Measurements from ENCODE around the gene OR1F1.
"Not testable (repeated sequence)": the region's sequence is repeated elsewhere in the genome, so short reads cannot be mapped to it uniquely, and the experiment has no call there.

OR1F1 gene

DNA sequence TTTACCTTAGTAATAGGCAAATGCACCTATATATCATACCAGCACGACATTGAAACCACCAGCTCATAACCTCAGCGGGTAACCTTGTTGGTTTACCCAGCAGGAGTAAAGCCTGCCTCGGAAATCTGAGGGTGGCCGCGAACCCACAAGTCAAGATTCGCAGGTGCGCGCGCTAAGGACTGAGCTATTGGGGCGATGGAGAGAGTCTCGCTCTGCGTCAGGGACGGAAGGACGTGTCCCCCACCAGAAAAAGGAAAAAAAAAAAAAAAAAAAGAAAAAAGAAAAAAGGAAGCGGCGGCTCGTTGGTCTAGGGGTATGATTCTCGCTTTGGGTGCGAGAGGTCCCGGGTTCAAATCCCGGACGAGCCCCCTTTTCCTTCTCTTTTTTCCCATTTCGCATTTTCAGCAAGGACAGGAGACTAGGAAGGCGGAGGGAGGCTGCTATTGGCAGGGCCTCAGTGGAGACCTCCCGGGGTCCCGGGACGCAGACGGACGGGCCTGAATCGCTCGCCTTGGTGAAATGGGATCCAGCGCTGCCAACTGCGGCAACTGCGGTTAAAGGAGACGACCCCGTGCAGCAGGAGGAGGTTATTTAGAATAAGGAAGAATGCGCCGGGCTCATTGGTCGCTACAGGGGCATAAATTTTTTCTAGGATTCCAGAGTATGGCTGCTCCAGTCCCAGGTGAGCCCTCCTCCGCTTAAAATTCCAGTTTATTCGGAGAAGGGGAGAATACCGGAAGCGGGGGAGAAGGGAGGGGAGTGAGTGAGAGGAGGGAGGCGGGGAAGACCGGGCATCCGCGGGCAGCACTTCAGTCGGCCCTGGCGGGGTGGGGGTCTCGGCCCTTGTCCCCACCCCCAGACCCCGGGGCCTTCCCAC, at the start of gene OR1F1:
Gene OR1F1 (plus strand): TSS at position 407 of the 877 bp plus-strand sequence.
- DNase-seq, result peak; percentile 90

DNA sequence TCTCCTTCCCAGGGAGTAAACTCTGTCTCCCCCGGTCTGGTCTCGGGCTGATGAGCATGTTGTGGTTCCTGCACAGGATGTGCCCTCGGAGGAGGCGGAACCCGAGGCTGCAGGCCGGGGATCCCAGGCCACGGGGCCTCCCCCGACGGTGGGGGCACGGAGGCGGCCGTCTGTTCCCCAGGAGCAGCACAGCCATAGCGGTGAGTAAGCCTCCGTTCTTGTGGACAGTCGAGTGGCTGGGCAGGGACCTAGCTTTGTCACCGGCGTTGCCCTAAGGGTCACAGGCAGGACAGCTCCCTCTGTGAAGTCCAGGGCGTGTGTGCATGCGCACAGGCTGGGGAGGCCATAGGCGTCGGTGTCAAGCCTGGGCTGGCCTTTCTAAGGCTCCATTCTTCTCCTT, 49.7 kb upstream of the OR1F1 start:
- no peak for DNase-seq

GRCh38 chr16:3138823-3139426, 49.1 kb upstream of the OR1F1 start:
- DNase-seq, result no peak

GRCh38 chr16:3139561-3139960, 48.4 kb upstream of the OR1F1 start:
- DNase-seq, result not testable (repeated sequence)

DNA sequence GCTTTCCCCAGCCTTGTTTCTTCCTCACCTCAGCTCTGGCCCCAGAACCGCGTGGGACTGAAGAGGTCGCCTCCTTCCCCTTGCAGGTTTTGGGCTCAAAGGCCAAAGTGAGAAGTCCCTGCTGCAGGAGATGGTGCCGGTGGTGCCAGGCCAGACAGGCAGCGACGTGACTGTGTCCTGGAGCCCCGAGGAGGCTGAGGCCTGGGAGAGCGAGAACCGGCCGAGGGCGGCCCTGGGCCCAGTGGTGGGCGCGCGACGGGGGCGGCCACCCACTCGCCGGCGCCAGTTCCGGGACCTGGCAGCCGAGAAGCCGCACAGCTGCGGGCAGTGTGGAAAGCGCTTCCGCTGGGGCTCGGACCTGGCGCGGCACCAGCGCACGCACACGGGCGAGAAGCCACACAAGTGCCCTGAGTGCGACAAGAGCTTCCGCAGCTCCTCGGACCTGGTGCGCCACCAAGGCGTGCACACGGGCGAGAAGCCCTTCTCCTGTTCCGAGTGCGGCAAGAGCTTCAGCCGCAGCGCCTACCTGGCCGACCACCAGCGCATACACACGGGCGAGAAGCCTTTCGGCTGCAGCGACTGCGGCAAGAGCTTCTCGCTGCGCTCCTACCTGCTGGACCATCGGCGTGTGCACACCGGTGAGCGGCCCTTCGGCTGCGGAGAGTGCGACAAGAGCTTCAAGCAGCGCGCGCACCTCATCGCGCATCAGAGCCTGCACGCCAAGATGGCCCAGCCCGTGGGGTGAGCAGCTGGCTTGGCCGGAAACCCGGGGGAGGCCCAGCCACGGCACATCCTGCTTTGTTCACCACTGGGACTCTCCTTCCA, 47.2 kb upstream of the OR1F1 start:
- no peak for DNase-seq

DNA sequence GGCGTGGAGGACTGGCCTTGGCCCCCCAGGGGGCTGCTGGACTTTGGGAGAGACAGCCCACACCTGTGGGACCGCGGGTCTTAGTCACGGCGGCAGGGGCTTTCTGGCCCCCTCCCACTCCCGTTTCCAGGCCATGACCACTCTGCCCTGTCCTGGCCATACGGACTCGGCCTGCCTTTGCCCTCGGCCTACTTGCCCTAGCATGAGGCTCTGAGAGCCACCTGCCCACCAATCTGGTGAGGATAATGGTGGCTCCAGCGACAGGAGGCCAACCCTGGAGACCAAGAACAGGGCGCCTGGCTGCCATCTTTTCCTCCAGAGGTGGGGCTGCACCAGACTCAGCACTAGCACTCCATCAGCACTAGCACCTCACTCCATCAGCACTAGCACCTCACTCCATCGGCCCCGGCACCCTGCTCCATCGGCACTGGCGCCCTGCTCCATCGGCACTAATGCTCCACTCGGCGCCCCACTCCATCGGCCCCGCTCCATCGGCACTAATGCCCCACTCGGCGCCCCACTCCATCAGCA, 46.2 kb upstream of the OR1F1 start:
- DNase-seq, result no peak

- no peak for DNase-seq
Measured at GRCh38 chr16:3142327-3142726, 45.7 kb upstream of the OR1F1 start.

- DNase-seq, result no peak
Measured at GRCh38 chr16:3142770-3143169, 45.2 kb upstream of the OR1F1 start.

GRCh38 chr16:3143189-3143588, 44.8 kb upstream of the OR1F1 start:
- DNase-seq, result no peak

- no peak for DNase-seq
Measured at GRCh38 chr16:3143598-3144320, 44.2 kb upstream of the OR1F1 start.

- DNase-seq, result no peak
Measured at GRCh38 chr16:3144321-3144983, 43.6 kb upstream of the OR1F1 start.

GRCh38 chr16:3145151-3145550, 42.9 kb upstream of the OR1F1 start:
- DNase-seq, result no peak

DNA sequence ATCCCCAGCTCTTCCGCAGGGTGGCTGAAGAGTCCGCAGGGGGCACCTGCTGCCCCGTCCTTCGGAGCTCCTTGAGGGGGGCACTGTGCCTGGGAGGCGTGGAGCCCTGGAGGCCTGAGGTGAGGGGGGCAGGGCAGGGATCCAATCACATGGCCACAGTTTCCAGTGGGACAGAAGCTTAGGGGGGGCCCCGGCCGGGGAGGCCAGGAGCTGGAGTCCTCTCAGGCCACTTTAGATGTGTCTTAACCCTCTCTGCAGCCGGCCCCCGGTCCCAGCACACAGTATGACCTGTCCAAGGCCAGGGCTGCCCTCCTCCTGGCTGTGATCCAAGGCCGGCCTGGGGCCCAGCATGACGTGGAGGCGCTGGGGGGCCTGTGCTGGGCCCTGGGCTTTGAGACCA, 42.3 kb upstream of the OR1F1 start:
- DNase-seq, result no peak

DNA sequence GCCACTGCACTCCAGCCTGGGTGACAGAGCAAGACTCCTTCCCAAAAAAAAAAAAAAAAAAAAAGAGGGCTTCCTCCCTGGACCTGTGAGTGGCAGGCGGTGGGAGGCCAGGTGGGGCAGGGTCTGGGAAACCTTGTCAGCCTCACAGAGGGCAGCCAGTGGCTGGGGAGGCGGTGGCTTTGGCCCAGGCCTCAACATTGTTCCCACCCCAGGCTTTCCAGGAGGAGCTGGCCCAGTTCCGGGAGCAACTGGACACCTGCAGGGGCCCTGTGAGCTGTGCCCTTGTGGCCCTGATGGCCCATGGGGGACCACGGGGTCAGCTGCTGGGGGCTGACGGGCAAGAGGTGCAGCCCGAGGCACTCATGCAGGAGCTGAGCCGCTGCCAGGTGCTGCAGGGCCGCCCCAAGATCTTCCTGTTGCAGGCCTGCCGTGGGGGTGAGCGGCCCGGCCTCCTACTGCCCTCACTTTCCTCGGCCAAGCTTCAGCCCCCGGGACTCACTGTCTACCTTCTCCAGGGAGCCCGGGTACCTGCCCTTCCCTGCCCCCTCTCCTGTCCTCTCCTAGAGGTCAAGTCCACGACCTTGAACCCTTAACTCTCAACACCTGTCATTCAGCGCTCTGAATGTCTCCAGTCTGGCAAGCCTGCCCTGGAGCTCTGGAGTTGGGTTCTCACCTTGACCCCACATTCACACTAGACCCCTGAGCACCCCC, 40.8 kb upstream of the OR1F1 start:
- no peak for DNase-seq

- DNase-seq, result no peak
Measured at GRCh38 chr16:3147757-3148104, 40.3 kb upstream of the OR1F1 start.

- DNase-seq, result no peak
Measured at GRCh38 chr16:3148256-3149192, 39.5 kb upstream of the OR1F1 start.

DNA sequence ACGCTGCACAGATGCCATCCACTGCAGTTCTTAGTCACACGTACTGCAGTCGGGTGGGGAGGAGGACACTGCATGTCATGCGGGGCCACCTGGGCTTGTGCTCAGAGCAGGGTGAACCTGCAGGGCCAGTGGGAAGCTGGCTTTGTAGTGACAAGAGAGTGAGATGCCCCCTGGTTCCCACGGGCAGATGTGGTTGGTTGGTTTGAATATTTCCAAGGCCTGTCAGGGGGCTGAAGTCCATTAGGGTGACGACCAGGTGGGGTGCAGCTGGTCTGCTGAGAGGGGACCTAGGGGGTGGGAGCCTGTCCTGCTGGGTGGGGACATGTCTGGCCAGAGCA, 38.8 kb upstream of the OR1F1 start:
- no peak for DNase-seq

DNA sequence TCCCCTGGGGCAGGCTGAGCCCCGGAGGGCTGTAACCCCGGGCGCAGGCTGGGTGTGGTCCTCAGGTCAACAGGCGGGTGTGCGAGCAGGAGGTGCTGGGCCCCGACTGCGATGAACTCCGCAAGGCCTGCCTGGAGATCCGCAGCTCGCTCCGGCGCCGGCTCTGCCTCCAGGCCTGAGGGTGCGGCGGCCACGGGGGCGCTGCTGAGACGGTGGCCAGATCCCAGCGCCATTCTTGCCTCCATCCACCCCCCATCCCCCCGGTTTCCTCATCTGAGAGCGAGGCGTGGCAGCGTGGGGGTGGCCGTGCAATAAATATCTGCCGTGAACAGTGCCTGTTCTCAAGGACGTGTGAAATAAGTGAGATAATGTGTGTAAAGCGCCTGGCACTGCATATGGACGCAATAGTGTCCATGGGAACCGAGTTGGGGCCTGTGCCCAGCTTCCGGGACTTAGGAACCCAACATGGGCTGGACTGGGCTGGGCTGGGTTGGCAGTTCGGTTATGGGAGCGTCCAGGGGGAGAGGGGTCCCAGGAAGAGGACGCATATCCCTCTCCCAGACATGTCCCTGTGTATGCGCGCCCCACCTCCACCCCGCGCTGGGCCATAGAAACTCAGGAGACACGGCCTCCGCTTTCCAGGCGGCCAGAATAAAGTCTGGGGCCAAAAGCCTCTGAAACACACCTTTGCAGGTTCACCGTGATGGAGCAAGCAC, 38.2 kb upstream of the OR1F1 start:
- peak; percentile 82 for DNase-seq

GRCh38 chr16:3150346-3151218, 37.4 kb upstream of the OR1F1 start:
- DNase-seq, result peak; percentile 100

All from activated CD8-positive, alpha-beta memory T cell treated with anti-CD3 and anti-CD28 coated beads, Interleukin-2, amount 50 U/mL, for 48 hours (primary cell).